GM23338 (cell line): Measurements from ENCODE around the gene KLHDC7A. TPM values are rescaled to one million over a fixed set of nuclear protein-coding genes. Genes with fewer than 3 reads are reported as not detected.

ENCODE experiments used
- ATAC-seq: fragments of 200-7000 bp; cut with Tn5 transposase; 3 replicates; pipeline ENCODE4 v1.9.1; 2020
- DNase-seq: peaks from one replicate; pipeline ENCODE4 v3.0.0-alpha.2; 2015; ENCODE audit warnings: low spot score
- H2AFZ ChIP-seq: fragments of 200-600 bp; sonication (generic); 2 replicates; pipeline ENCODE4 v1.8.0; 2016; ENCODE audit warnings: antibody characterized with exemption, mild to moderate bottlenecking, moderate library complexity
- H3F3A ChIP-seq: fragments of 200-600 bp; sonication (generic); replicated peaks from 2 replicates; pipeline ENCODE4 v1.8.0; 2017; ENCODE audit warnings: antibody characterized with exemption, mixed run types, low read depth
- H3K27ac ChIP-seq: fragments of 200-600 bp; sonication (generic); 2 replicates; pipeline ENCODE4 v1.6.1; 2016; ENCODE audit warnings: low read depth
- H3K27me3 ChIP-seq: fragments of 200-600 bp; sonication (generic); 2 replicates; pipeline ENCODE4 v1.8.0; 2016; ENCODE audit warnings: mild to moderate bottlenecking, mixed run types, moderate library complexity; ENCODE audit not compliant: insufficient read depth
- H3K36me3 ChIP-seq: fragments of 200-600 bp; sonication (generic); 2 replicates; pipeline ENCODE4 v1.8.0; 2016; ENCODE audit warnings: mild to moderate bottlenecking; ENCODE audit not compliant: insufficient read depth
- H3K4me1 ChIP-seq: fragments of 200-600 bp; sonication (generic); 2 replicates; pipeline ENCODE4 v1.8.0; 2016; ENCODE audit warnings: mild to moderate bottlenecking, moderate library complexity; ENCODE audit not compliant: insufficient read depth
- H3K4me2 ChIP-seq: fragments of 200-600 bp; sonication (generic); 2 replicates; pipeline ENCODE4 v1.7.1; 2017; ENCODE audit warnings: mixed run types
- H3K4me3 ChIP-seq: fragments of 200-600 bp; sonication (generic); 2 replicates; pipeline ENCODE4 v1.6.1; 2016; ENCODE audit warnings: mixed run types
- H3K79me2 ChIP-seq: fragments of 200-600 bp; sonication (generic); replicated peaks from 2 replicates; pipeline ENCODE4 v1.8.0; 2017; ENCODE audit warnings: mild to moderate bottlenecking; ENCODE audit not compliant: insufficient read depth
- H3K9me2 ChIP-seq: fragments of 200-600 bp; sonication (generic); 2 replicates; pipeline ENCODE4 v1.8.0; 2017; ENCODE audit not compliant: insufficient read depth
- H4K20me1 ChIP-seq: fragments of 200-600 bp; sonication (generic); replicated peaks from 2 replicates; pipeline ENCODE4 v1.8.0; 2017; ENCODE audit warnings: mild to moderate bottlenecking; ENCODE audit not compliant: insufficient read depth
- H3K27ac Mint-ChIP-seq: 2 replicates; pipeline ENCODE4 v1.8.0; 2020; ENCODE audit warnings: inconsistent platforms, mild to moderate bottlenecking, moderate library complexity, mixed read lengths
- H3K27me3 Mint-ChIP-seq: 3 replicates; pipeline ENCODE4 v1.8.0; 2022; ENCODE audit warnings: low read depth, mild to moderate bottlenecking, moderate library complexity, mixed read lengths, inconsistent platforms; ENCODE audit not compliant: insufficient read depth, poor library complexity
- H3K36me3 Mint-ChIP-seq: 3 replicates; pipeline ENCODE4 v1.8.0; 2021; ENCODE audit warnings: low read depth, mild to moderate bottlenecking, inconsistent platforms, moderate library complexity, mixed read lengths
- H3K4me1 Mint-ChIP-seq: 3 replicates; pipeline ENCODE4 v1.8.0; 2020; ENCODE audit warnings: mild to moderate bottlenecking, inconsistent platforms, mixed read lengths
- H3K4me3 Mint-ChIP-seq: 3 replicates; pipeline ENCODE4 v1.8.0; 2021; ENCODE audit warnings: moderate library complexity, mild to moderate bottlenecking, inconsistent platforms, mixed read lengths
- H3K9me3 Mint-ChIP-seq: 3 replicates; pipeline ENCODE4 v1.8.0; 2020; ENCODE audit warnings: moderate library complexity, mild to moderate bottlenecking, inconsistent platforms, mixed read lengths
- CREB1 ChIP-seq: fragments of 250-450 bp; sonication (Bioruptor Pico); IDR thresholded peaks from 2 replicates; pipeline ENCODE4 v1.5.0; 2020; ENCODE audit warnings: low read depth, mild to moderate bottlenecking, moderate library complexity
- EZH2 ChIP-seq: fragments of 200-600 bp; sonication (generic); IDR thresholded peaks from one replicate; pipeline ENCODE4 v1.8.0; 2017; ENCODE audit warnings: antibody characterized with exemption, mild to moderate bottlenecking, low read depth; ENCODE audit not compliant: unreplicated experiment
- EZH2phosphoT487 ChIP-seq: fragments of 200-600 bp; sonication (generic); IDR thresholded peaks from one replicate; pipeline ENCODE4 v1.8.1; 2018; ENCODE audit warnings: antibody characterized with exemption; ENCODE audit not compliant: unreplicated experiment
- NANOG ChIP-seq: IDR thresholded peaks from 2 replicates; pipeline ENCODE4 v1.6.1; 2016; ENCODE audit warnings: antibody characterized with exemption, borderline replicate concordance
- POLR2AphosphoS5 ChIP-seq: IDR thresholded peaks from 2 replicates; pipeline ENCODE4 v1.6.1; 2016; ENCODE audit warnings: antibody characterized with exemption, low read depth
- STAT1 ChIP-seq: IDR thresholded peaks from one replicate; pipeline ENCODE4 v1.6.1; 2016; ENCODE audit warnings: antibody characterized with exemption; ENCODE audit not compliant: unreplicated experiment
- ZNF114 ChIP-seq: fragments of 250-450 bp; sonication (Bioruptor Pico); IDR thresholded peaks from 2 replicates; pipeline ENCODE4 v1.5.0; 2020; ENCODE audit warnings: mild to moderate bottlenecking, moderate library complexity
- ZNF331 ChIP-seq: fragments of 250-450 bp; sonication (Bioruptor Pico); IDR thresholded peaks from 2 replicates; pipeline ENCODE4 v1.5.0; 2020; ENCODE audit warnings: low read depth, mild to moderate bottlenecking, moderate library complexity
- polyA plus RNA-seq: library from polyadenylated mRNA; unstranded; fragments of >200 nt; fragmentation: Nextera tagmentation; extraction: Ambion mirVana; gene quantifications from 2 replicates; pipeline ENCODE4 v1.2.1, GENCODE V29; 2016
- total RNA-seq: library from RNA; depleted of rRNA; stranded (reverse); fragments of >200 nt; shearing (Covaris generic); gene quantifications from 2 replicates; pipeline ENCODE4 v1.2.3, GENCODE V29; 2014
- TF ChIP-seq, protein P1 (sequence below): IDR thresholded peaks from 2 replicates; pipeline ENCODE4 v1.6.1; 2016; ENCODE audit warnings: antibody characterized with exemption
- TF ChIP-seq, protein P2 (sequence below): IDR thresholded peaks from one replicate; pipeline ENCODE4 v1.6.1; 2018; ENCODE audit warnings: antibody characterized with exemption; ENCODE audit not compliant: unreplicated experiment
- TF ChIP-seq, protein P3 (sequence below), 2 experiments: fragments of 200-600 bp in 1 of 2; sonication (generic) in 1 of 2; conservative IDR thresholded peaks; 2 replicates each; pipeline versions ENCODE4 v1.5.1 to v1.6.1; 2016 to 2017; ENCODE audit warnings: antibody characterized with exemption in 2 of 2, low read depth in 2 of 2, mild to moderate bottlenecking in 2 of 2, moderate library complexity in 1 of 2

KLHDC7A gene
- total and polyA plus RNA-seq, 2 experiments from 2014 or later = 4.5 to 22.4 TPM

DNA sequence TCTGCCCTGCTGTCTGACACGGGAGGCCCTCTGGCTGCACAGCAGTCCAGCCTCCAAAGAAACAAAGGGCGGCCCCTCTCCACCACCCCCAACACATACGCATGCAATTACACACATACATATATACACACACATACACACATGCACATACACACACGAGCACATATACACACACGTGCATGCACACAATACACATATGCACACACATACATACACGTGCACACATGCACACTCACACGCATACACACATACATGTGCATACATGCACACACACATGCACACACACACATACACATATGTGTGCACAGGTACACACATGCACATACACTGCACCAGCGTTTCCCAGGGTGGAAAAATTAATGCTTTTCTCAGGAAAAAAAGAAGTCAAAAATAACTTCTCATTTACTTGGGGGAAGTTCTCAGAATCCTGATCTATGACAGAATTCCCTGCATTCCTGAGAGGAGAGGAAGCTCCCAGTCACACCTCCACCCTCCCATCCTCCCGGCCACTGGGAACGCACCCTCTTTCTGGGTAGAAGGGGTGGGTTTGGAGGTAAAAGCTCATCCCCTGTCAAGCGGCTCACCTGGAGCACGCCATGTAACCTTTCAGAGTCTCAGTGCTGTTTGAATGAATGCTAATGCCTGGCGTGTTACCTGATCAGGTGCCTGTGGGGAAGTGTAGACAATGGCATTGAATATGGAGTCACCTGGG lies 33.1 kb upstream of the KLHDC7A start (continued):
- TF ChIP-seq, protein P1, sequence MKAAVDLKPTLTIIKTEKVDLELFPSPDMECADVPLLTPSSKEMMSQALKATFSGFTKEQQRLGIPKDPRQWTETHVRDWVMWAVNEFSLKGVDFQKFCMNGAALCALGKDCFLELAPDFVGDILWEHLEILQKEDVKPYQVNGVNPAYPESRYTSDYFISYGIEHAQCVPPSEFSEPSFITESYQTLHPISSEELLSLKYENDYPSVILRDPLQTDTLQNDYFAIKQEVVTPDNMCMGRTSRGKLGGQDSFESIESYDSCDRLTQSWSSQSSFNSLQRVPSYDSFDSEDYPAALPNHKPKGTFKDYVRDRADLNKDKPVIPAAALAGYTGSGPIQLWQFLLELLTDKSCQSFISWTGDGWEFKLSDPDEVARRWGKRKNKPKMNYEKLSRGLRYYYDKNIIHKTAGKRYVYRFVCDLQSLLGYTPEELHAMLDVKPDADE = no peak
- TF ChIP-seq ZNF331 (CRISPR knock-in tag) (no peak), CREB1 (no peak), POLR2AphosphoS5 (no peak), EZH2 (no peak), EZH2phosphoT487 (no peak), ZNF114 (CRISPR knock-in tag) (no peak), STAT1 (no peak), NANOG (no peak)
- TF ChIP-seq, protein P2, sequence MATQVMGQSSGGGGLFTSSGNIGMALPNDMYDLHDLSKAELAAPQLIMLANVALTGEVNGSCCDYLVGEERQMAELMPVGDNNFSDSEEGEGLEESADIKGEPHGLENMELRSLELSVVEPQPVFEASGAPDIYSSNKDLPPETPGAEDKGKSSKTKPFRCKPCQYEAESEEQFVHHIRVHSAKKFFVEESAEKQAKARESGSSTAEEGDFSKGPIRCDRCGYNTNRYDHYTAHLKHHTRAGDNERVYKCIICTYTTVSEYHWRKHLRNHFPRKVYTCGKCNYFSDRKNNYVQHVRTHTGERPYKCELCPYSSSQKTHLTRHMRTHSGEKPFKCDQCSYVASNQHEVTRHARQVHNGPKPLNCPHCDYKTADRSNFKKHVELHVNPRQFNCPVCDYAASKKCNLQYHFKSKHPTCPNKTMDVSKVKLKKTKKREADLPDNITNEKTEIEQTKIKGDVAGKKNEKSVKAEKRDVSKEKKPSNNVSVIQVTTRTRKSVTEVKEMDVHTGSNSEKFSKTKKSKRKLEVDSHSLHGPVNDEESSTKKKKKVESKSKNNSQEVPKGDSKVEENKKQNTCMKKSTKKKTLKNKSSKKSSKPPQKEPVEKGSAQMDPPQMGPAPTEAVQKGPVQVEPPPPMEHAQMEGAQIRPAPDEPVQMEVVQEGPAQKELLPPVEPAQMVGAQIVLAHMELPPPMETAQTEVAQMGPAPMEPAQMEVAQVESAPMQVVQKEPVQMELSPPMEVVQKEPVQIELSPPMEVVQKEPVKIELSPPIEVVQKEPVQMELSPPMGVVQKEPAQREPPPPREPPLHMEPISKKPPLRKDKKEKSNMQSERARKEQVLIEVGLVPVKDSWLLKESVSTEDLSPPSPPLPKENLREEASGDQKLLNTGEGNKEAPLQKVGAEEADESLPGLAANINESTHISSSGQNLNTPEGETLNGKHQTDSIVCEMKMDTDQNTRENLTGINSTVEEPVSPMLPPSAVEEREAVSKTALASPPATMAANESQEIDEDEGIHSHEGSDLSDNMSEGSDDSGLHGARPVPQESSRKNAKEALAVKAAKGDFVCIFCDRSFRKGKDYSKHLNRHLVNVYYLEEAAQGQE = no peak
- TF ChIP-seq, protein P3, sequence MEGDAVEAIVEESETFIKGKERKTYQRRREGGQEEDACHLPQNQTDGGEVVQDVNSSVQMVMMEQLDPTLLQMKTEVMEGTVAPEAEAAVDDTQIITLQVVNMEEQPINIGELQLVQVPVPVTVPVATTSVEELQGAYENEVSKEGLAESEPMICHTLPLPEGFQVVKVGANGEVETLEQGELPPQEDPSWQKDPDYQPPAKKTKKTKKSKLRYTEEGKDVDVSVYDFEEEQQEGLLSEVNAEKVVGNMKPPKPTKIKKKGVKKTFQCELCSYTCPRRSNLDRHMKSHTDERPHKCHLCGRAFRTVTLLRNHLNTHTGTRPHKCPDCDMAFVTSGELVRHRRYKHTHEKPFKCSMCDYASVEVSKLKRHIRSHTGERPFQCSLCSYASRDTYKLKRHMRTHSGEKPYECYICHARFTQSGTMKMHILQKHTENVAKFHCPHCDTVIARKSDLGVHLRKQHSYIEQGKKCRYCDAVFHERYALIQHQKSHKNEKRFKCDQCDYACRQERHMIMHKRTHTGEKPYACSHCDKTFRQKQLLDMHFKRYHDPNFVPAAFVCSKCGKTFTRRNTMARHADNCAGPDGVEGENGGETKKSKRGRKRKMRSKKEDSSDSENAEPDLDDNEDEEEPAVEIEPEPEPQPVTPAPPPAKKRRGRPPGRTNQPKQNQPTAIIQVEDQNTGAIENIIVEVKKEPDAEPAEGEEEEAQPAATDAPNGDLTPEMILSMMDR (conservative IDR thresholded peaks at IDR 0.05; ENCODE audit: low read depth in 2 of 2) = no peak

DNA sequence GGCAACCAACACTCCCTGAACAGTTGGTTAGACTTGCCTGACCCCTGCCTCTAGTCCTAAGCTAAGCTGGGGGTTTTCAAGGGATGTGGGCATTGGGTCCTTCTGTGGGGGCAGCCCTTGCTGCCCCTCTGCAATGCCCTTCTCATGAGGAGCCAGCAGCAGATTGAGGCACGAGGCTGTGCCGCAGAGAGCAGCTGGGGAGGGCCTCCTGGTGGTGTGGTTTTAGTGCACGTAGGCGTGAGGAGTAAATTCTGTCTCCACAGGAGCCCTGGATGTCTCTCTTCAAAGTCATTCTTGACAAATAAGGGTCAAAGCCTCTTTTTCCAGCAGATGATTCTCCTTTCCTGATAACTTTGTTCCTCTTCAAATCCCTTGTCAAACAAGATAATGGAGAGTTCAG lies 31.8 kb upstream of the KLHDC7A start:
- no peak overlapping the region for H3K27ac ChIP-seq

More for the DNA sequence above, 31.8 kb upstream of the KLHDC7A start:
- Mint-ChIP-seq H3K36me3 (peaks cover 7% of the 10 kb centered on the region; the same call in 2 of the 3 replicates), H3K27ac (no peak overlapping the region), H3K4me3 (no peak overlapping the region), H3K4me1 (peaks cover 35% of the 10 kb centered on the region), H3K9me3 (peaks cover 9% of the 10 kb centered on the region; the same call in 2 of the 3 replicates), H3K27me3 (peaks cover 9% of the 10 kb centered on the region)
- no peaks in the 10 kb centered on the region for H3K36me3 ChIP-seq
- H3K4me2 ChIP-seq = no peak overlapping the region
- peak; percentile 20 for DNase-seq
- H2AFZ ChIP-seq = peak overlapping the region; percentile 80
- no peaks in the 10 kb centered on the region for H3K79me2 ChIP-seq
- no peak overlapping the region for H3K4me3 ChIP-seq
- no peaks in the 10 kb centered on the region for H3K27me3 ChIP-seq
- H4K20me1 ChIP-seq = no peaks in the 10 kb centered on the region
- H3K4me1 ChIP-seq = peaks cover 25% of the 10 kb centered on the region
- ATAC-seq = peak; percentile 52
- TF ChIP-seq, protein P3 (conservative IDR thresholded peaks at IDR 0.05; ENCODE audit: low read depth in 2 of 2) = peak in 1 of 2 experiments; percentile 26; a peak in 2 of 4 replicates
- TF ChIP-seq, protein P2 = no peak
- H3K9me2 ChIP-seq = no peaks in the 10 kb centered on the region
- no peaks in the 10 kb centered on the region for H3F3A ChIP-seq
